ENCODE data around the gene MYO7B. TPM values are rescaled to one million over a fixed set of nuclear protein-coding genes. Genes with fewer than 3 reads are reported as not detected.

The MYO7B gene
- total RNA-seq, 4 donors from 2014 or later: 0.21 to 0.48 (median 0.28) TPM

DNA sequence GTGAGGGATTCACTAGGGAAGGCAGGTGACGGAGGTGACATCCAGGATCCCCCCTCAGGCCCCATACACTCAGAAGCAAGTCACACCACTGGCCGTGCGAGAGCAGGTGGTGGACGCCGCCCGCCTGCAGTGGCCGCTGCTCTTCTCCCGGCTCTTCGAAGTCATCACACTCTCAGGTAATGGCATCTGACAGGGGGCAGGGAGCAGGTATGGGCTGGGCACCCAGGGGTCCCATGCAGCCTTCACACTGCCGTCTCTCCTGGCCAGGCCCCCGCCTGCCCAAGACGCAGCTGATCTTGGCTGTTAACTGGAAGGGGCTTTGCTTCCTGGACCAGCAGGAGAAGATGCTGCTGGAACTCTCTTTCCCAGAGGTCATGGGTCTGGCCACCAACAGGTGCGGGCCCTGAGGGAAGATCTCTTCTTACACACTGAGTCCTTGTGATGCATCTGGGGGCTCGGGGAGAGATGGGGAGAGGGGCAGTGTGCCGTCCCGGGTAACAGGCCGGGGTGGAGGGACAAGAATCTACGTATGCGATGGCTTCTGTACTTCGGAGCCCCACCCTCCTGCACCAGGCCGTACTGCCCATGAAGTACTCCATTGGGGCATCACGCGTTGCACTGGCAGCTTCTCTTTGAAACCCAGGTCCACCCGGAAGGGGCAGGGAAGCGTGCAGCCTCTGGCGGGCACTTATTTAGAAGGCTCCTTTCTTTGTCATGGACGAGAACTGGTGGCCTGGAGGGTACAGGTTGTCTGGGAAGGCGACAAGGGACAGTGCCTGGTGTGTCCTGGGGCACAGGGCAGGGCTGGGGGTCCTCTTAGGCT lies 91.6 kb downstream of the MYO7B start:
- no peaks in the 10 kb centered on the region for H3K36me3 ChIP-seq
- intact Hi-C loops (cut with DNase I; ENCODE audit: low total_unique reads): no loop called here
- no peak for DNase-seq
- no peaks in the 10 kb centered on the region for H3K4me1 ChIP-seq
- no peak overlapping the region for H3K4me3 ChIP-seq
- no peaks in the 10 kb centered on the region for H3K27me3 ChIP-seq
- no peak overlapping the region for H3K27ac ChIP-seq
- no peaks in the 10 kb centered on the region for H3K9me3 ChIP-seq
- no peak for TF ChIP-seq POLR2A (IDR thresholded peaks at IDR 0.05)
- TF ChIP-seq, protein P1, sequence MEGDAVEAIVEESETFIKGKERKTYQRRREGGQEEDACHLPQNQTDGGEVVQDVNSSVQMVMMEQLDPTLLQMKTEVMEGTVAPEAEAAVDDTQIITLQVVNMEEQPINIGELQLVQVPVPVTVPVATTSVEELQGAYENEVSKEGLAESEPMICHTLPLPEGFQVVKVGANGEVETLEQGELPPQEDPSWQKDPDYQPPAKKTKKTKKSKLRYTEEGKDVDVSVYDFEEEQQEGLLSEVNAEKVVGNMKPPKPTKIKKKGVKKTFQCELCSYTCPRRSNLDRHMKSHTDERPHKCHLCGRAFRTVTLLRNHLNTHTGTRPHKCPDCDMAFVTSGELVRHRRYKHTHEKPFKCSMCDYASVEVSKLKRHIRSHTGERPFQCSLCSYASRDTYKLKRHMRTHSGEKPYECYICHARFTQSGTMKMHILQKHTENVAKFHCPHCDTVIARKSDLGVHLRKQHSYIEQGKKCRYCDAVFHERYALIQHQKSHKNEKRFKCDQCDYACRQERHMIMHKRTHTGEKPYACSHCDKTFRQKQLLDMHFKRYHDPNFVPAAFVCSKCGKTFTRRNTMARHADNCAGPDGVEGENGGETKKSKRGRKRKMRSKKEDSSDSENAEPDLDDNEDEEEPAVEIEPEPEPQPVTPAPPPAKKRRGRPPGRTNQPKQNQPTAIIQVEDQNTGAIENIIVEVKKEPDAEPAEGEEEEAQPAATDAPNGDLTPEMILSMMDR (IDR thresholded peaks at IDR 0.05): no peak

DNA sequence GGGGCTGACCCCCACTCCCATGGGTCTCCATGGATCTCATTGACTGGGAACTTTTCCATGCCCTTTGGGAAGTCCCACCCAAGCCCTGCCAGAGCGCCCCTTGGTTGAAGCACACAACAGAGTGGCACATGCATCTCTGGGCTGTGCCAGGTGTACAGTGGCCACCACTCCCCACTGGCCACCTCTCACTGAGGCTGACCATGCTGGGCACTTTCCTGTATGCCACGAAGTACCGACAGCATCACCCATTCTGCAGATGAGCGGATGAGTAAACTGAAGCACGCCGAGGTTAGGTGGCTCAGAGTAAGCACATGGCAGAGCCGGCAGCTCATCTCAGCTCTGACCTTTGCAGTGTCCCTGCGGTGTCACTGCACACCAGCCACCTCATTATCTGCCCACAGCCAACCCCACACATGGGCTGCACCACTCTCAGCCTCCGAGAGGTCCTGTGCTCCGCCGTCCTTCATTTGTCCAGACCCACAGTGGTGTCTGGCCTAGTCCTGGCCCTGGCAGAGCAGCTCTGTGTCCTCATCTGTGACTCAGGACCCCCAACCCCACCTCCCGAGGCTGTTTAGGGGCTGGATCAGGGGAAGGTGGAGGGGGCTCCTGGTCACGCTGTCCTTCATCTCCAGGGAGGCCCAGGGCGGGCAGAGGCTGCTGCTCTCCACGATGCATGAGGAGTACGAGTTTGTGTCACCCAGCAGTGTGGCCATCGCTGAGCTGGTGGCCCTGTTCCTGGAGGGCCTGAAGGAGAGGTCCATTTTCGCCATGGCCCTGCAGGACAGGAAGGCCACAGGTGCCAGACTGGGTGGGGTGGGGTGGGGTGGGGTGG lies 92.5 kb downstream of the MYO7B start:
- Histone ChIP-seq H3K4me3 (no peak overlapping the region), H3K36me3 (no peaks in the 10 kb centered on the region), H3K27me3 (no peaks in the 10 kb centered on the region), H3K27ac (no peak overlapping the region), H3K9me3 (no peaks in the 10 kb centered on the region), H3K4me1 (no peaks in the 10 kb centered on the region)
- TF ChIP-seq, protein P1 (IDR thresholded peaks at IDR 0.05): no peak
- no peak for TF ChIP-seq POLR2A (IDR thresholded peaks at IDR 0.05)
- DNase-seq: peak in 1 of 2 donors; percentile 11
- intact Hi-C loops (cut with DNase I; ENCODE audit: low total_unique reads): no loop called here

- no peak for TF ChIP-seq POLR2A (IDR thresholded peaks at IDR 0.05)
- TF ChIP-seq, protein P1 (IDR thresholded peaks at IDR 0.05): no peak
- no peak for DNase-seq
- intact Hi-C loops (cut with DNase I; ENCODE audit: low total_unique reads): no loop called here
- Histone ChIP-seq H3K4me3 (no peak overlapping the region), H3K4me1 (no peaks in the 10 kb centered on the region), H3K9me3 (no peaks in the 10 kb centered on the region), H3K27ac (no peak overlapping the region), H3K36me3 (no peaks in the 10 kb centered on the region), H3K27me3 (no peaks in the 10 kb centered on the region)
These were observed 93.5 kb downstream of the MYO7B start for GRCh38 chr2:127628767-127629614.

GRCh38 chr2:127629637-127630036 lies 94.2 kb downstream of the MYO7B start:
- H3K4me3 ChIP-seq: no peak overlapping the region
- H3K4me1 ChIP-seq: no peaks in the 10 kb centered on the region
- intact Hi-C loops (cut with DNase I; ENCODE audit: low total_unique reads): no loop called here
- H3K27me3 ChIP-seq: no peaks in the 10 kb centered on the region
- no peak for DNase-seq
- no peaks in the 10 kb centered on the region for H3K36me3 ChIP-seq
- TF ChIP-seq, protein P1 (IDR thresholded peaks at IDR 0.05): no peak
- TF ChIP-seq POLR2A (IDR thresholded peaks at IDR 0.05): no peak
- H3K27ac ChIP-seq: no peak overlapping the region
- H3K9me3 ChIP-seq: no peaks in the 10 kb centered on the region

All from uterus (tissue), 4 donors.